Pons (tissue), 1 donor: ENCODE data around the gene THAP2.

Experiments
- DNase-seq: peaks from one replicate; pipeline ENCODE4 v3.0.0-alpha.2; 2016; ENCODE audit warnings: low spot score

THAP2 gene

DNA sequence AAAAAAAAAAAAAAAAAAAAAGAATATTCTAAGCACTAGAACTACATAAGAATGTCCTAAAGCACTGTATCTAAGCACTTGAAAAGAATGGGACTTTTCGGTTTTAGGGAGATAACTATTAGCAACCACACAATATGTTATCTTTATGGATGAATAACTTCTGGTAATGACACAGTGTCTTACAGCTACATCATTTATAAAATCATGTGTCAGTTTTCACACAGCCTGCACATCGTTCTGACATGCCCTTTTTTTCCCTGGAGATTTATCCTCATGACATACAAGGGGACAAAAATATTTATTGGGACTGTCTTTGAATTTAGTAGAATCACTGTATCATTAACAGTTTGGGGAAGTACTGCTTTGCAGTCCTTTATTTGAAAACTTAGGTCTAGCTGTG, 39.1 kb downstream of the THAP2 start:
- DNase-seq = no peak

DNA sequence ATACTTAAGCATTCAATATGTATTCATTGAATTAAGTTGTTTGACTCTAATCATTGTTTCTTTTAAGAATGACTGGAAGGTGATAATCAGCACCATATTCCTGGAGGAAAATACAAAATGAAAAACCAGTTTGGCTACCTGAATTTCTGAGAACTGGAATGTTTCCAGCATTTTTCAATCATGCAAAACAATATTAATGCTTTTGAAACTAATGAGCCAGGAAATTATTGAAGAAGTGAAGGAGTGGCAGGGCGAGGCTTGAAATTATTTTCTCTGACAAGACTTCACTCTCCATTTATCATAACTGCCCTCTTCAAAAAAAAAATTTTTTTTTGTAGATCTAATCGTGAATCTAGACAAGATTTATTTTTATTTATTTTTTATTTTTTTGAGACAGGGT, 40.8 kb downstream of the THAP2 start:
- no peak for DNase-seq

DNA sequence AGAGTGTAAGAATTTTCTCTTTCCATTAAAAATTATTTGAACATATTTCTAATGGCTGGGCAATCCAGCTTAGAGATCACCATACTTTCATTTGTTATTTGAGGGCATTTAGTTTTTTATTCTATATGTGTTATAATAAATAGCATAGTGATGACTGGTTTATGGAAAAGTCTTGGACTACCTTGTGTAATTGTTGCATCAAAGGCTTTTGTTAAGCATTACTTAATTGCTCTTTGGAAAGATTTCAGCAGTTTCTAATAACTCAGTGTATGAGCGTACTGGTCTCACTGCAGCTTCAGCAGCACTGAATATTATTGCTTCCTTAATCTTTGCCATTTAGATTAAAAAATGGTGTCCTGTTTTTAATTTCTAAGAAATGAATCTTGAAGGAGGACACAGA, 44.6 kb downstream of the THAP2 start:
- no peak for DNase-seq

DNA sequence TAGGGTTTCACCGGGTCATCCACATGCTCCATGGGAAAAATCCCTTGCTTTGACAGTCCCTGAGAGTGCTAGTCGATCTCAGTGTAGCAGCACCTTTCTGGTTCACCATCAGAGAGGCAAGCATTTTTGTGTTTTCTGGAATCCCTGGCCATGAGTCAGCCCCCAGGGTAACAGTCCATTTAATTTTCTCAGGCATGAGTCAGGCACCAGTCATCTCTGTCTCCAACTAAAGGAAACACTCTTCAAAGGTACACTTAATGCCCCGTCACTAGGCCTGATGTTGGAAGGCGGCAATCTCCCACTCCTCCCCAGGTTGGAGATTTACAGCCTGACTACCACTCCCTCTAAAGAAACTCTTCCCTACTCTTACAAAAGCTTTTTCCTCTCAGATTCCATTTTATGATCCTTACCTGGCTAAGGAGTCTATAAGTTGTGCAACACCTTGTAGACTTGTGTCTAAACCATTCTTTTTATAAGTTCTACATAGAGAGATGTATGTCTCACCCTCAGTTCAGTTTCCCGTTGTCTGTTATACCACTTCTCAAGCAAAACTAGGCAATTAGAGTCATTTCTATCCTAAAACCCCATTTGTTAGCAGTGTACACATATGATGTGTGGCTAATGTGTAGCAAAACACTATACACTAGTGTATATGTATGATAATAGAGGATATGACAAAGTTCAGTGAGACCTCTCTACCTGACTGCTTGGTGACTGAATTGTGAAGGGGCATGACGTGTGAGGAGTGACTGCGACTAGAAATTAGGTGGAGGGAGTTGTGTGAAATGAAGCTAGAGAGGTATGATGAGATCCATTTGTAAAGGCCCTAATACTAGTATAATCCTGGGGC, 46.4 kb downstream of the THAP2 start:
- DNase-seq = no peak

DNA sequence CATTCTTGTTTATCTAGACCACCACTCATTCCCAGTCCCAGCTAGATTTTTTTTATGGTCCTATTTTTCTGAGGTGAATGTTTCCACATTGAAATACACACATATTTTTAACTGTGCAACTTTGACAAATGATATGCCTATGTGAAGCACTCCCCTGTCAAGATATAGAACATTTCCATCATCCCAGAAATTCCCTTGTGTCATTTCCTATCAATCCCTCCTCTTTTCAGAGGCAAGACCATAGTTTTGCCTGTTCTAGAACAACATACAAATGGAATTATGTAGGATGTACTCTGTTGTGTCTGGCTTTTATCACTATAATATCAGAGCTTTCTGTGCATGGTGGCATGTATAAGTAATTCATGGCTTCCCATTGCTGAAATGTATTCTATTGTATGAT, 54.5 kb downstream of the THAP2 start:
- no peak for DNase-seq

DNA sequence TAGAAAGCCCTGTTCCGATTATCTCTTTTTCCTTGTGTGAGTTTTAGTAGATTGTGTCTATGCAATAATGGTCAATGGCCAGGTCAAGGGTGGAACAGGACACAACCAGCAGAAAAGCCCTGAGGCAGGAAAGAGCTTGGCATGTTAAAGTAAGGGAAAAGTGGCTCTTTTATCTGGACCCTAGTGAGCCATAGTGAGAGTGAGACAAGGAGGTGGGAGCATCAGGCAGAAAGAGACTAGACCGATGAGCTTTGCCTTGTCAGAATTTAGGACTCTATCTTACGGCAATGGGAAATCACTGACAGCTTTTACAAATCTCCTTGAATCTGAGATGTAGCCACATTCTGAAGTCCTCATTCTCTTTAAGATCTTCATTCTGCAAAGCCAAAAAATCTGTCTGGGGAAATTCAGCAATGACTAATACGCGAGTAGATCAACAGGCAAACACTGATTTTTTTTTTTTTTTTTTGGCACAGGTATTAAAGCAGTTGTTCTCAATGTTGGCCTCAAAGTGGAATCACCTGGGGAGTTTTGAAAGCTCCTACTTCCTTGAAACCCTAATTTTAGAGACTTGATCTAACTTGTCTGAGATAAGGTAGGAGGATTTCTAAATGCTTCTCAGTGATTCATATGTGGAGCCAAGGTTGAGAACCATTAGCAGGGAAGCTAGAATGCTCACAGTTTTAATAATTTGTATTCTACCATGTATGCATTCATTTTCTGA, 55.7 kb downstream of the THAP2 start:
- no peak for DNase-seq

DNA sequence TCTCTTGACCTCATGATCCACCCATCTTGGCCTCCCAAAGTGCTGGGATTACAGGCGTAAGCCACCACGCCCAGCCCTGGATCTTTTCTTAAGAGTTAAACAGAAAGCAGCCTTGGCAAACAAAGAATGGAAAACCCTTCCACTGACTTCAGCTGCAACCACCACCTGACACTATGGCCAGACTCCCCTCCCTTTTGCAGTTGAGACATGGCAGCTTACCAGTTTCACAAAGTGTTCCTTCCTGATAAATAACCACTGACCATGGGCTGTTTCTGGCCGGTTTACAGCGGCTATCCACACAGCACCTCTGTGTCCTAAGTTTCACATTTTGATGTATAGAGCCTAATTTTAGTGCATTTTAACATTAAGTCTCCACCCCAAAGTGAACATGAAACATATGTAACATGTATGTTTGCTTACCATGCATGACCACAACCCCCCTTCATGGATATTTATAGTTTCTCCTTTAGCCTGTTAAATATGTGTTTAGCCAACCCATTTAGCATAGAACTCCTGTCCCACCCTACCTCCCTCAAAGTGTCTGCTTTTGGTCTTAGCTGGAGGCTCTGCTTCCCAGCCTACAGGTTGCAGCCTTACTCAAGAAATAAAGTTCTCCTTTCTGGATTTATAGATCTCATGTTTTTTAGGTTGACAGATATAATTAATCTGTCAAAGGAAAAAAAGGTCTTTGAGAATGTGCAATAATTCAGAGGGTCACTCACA, 57.8 kb downstream of the THAP2 start:
- no peak for DNase-seq

DNA sequence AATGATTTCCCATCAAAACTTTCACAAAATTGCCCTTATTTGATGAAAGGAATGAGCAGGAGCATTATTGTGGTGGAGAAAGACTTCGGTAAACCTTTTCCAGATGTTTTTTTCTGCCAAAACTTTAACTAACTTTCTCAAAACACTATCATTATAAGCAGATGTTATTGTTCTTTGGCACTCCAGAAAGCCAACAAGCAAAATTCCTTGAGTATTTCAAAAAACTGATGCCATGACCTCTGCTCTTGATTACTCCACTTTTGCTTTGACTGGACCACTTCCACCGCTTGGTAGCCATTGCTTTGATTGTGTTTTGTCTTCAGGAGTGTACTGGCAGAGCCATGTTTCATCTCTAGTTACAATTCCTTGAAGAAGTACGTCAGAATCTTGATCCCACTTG, 60.9 kb downstream of the THAP2 start:
- no peak for DNase-seq

DNA sequence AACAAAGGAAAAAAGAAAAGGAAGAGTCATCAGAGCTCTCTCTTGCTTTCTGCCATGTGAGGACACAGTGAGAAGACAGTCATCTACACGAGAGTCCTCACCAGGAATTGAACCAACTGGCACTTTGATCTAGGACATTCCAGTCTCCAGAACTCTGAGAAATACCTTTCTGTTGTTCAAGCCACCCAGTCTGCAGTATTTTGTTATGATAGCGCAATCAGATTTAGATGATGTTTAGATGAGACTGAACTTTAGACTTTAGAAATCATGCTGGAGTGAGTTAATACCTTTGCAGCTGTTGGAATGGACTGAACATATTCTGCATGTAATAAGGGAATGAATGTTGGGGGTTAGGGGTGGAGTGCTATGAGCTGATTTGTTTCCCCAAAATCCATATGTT, 62.4 kb downstream of the THAP2 start:
- no peak for DNase-seq

DNA sequence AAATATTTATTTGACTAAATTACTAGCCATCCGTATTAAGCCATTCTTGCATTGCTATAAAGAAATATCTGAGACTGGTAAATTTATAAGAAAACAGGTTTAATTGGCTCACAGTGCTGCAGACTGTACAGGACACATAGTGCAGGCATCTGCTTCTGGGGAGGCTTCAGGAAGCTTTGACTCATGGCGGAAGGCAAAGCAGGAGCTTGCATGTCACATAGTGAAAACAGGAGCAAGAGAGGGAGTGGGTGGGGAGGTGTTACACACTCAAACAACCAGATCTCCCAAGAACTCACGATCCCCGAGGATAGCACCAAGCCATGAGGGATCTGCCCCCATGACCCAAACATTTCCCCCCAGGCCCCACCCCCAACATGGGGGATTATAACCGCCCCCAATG, 63.9 kb downstream of the THAP2 start:
- DNase-seq = no peak
